GM23248 (cell line): ENCODE results near the gene CLDN19. TPM values are rescaled to one million over a fixed set of nuclear protein-coding genes. Genes with fewer than 3 reads are reported as not detected.
"Not testable (repeated sequence)": the region's sequence is repeated elsewhere in the genome, so short reads cannot be mapped to it uniquely, and the experiment has no call there.

Experiments
- DNase-seq: peaks from one replicate; pipeline ENCODE4 v3.0.0-alpha.2; 2015
- H2AFZ ChIP-seq: fragments of 200-600 bp; sonication (generic); 2 replicates; pipeline ENCODE4 v1.6.1; 2016; ENCODE audit warnings: antibody characterized with exemption
- H3F3A ChIP-seq: fragments of 200-600 bp; sonication (generic); 2 replicates; pipeline ENCODE4 v1.6.1; 2016; ENCODE audit warnings: mild to moderate bottlenecking, antibody characterized with exemption, mixed run types; ENCODE audit not compliant: insufficient read depth
- H3K27ac ChIP-seq: fragments of 200-600 bp; sonication (generic); 2 replicates; pipeline ENCODE4 v1.5.1; 2016; ENCODE audit warnings: mild to moderate bottlenecking
- H3K27me3 ChIP-seq: fragments of 200-600 bp; sonication (generic); replicated peaks from 2 replicates; pipeline ENCODE4 v1.6.1; 2016; ENCODE audit warnings: mild to moderate bottlenecking; ENCODE audit not compliant: insufficient read depth
- H3K36me3 ChIP-seq: fragments of 200-600 bp; sonication (generic); 2 replicates; pipeline ENCODE4 v1.6.1; 2016; ENCODE audit warnings: low read depth, mild to moderate bottlenecking
- H3K4me1 ChIP-seq: fragments of 200-600 bp; sonication (generic); 2 replicates; pipeline ENCODE4 v1.6.1; 2016; ENCODE audit warnings: mild to moderate bottlenecking; ENCODE audit not compliant: insufficient read depth
- H3K4me2 ChIP-seq: fragments of 200-600 bp; sonication (generic); one replicate; pipeline ENCODE4 v1.6.1; 2016; ENCODE audit warnings: mild to moderate bottlenecking; ENCODE audit not compliant: unreplicated experiment
- H3K4me3 ChIP-seq: fragments of 200-600 bp; sonication (generic); 2 replicates; pipeline ENCODE4 v1.5.1; 2016; ENCODE audit warnings: mild to moderate bottlenecking
- H3K79me2 ChIP-seq: fragments of 200-600 bp; sonication (generic); 2 replicates; pipeline ENCODE4 v1.6.1; 2016; ENCODE audit warnings: mild to moderate bottlenecking; ENCODE audit not compliant: insufficient read depth
- H3K9ac ChIP-seq: fragments of 200-600 bp; sonication (generic); 2 replicates; pipeline ENCODE4 v1.6.1; 2016; ENCODE audit warnings: mild to moderate bottlenecking
- H3K9me2 ChIP-seq: fragments of 200-600 bp; sonication (generic); 2 replicates; pipeline ENCODE4 v1.6.1; 2016; ENCODE audit warnings: mixed run types, mild to moderate bottlenecking, moderate library complexity; ENCODE audit not compliant: insufficient read depth
- H3K9me3 ChIP-seq: fragments of 200-600 bp; sonication (generic); one replicate; pipeline ENCODE4 v1.6.1; 2017; ENCODE audit warnings: low read depth
- H4K20me1 ChIP-seq: fragments of 200-600 bp; sonication (generic); 2 replicates; pipeline ENCODE4 v1.6.0; 2016; ENCODE audit not compliant: insufficient read depth
- EZH2 ChIP-seq: fragments of 200-600 bp; sonication (generic); IDR thresholded peaks from 2 replicates; pipeline ENCODE4 v1.6.1; 2018; ENCODE audit warnings: antibody characterized with exemption, mild to moderate bottlenecking; ENCODE audit not compliant: insufficient read depth, poor library complexity, severe bottlenecking
- EZH2phosphoT487 ChIP-seq: fragments of 200-600 bp; sonication (generic); IDR thresholded peaks from 2 replicates; pipeline ENCODE4 v1.6.1; 2018; ENCODE audit warnings: antibody characterized with exemption, moderate library complexity, mild to moderate bottlenecking, low read depth; ENCODE audit not compliant: insufficient read depth
- WGBS, 2 experiments: methylation state at CpG; one replicate each; pipeline ENCODE4 v1.1.6; 2015 to 2017; ENCODE audit warnings: low lambda C conversion rate in 2 of 2, low coverage in 1 of 2; ENCODE audit errors: missing lambda C conversion rate in 2 of 2; 5-methylcytosine and 5-hydroxymethylcytosine counted together
- in situ Hi-C: fragments of 300-500 bp; cut with MboI; formaldehyde crosslinking; loops from 2 replicates; pipeline ENCODE4 v1.15.0; 2020
- polyA plus RNA-seq: library from polyadenylated mRNA; unstranded; fragments of >200 nt; fragmentation: Nextera tagmentation; extraction: Ambion mirVana; gene quantifications from 2 replicates; pipeline ENCODE4 v1.2.1, GENCODE V29; 2016
- total RNA-seq: library from RNA; depleted of rRNA; stranded (reverse); fragments of >200 nt; shearing (Covaris generic); gene quantifications from 2 replicates; pipeline ENCODE4 v1.2.3, GENCODE V29; 2014

The CLDN19 gene
- total and polyA plus RNA-seq, 2 experiments from 2014 or later, result not detected

DNA sequence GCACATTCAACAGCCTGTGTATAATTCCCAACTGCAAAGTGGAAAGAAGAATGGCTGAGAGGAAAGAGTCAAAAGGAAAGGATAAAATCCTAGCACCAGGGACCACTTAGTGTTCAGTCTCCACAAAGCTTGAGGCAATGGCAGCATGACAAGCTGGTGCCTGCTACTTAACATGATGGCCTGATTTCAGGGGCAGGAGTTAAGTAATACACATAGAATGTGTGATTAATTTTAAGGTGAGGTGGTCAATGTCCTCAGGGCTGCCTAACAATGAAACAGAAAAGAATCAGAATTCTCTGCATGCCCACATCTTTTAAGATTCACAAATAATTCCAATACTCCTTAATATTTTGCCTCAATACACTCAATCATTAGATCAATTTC is 17.8 kb upstream of the CLDN19 start:
- H3K9me3 ChIP-seq, result no peaks in the 10 kb centered on the region
- TF ChIP-seq EZH2phosphoT487 (no peak), EZH2 (no peak)
- H2AFZ ChIP-seq, result no peak overlapping the region
- peaks cover 9% of the 10 kb centered on the region for H3K4me1 ChIP-seq
- in situ Hi-C loops, result no loop called here
- H3K27me3 ChIP-seq, result no peaks in the 10 kb centered on the region
- no peak overlapping the region for H3K9ac ChIP-seq
- peaks cover 26% of the 10 kb centered on the region for H3F3A ChIP-seq
- peaks cover 43% of the 10 kb centered on the region for H3K36me3 ChIP-seq
- H3K9me2 ChIP-seq, result no peaks in the 10 kb centered on the region
- peaks cover 48% of the 10 kb centered on the region for H3K79me2 ChIP-seq
- H3K27ac ChIP-seq, result no peak overlapping the region
- H4K20me1 ChIP-seq, result no peaks in the 10 kb centered on the region; the same call in 1 of the 2 replicates
- no peak overlapping the region for H3K4me2 ChIP-seq
- DNase-seq, result no peak
- no peak overlapping the region for H3K4me3 ChIP-seq

DNA sequence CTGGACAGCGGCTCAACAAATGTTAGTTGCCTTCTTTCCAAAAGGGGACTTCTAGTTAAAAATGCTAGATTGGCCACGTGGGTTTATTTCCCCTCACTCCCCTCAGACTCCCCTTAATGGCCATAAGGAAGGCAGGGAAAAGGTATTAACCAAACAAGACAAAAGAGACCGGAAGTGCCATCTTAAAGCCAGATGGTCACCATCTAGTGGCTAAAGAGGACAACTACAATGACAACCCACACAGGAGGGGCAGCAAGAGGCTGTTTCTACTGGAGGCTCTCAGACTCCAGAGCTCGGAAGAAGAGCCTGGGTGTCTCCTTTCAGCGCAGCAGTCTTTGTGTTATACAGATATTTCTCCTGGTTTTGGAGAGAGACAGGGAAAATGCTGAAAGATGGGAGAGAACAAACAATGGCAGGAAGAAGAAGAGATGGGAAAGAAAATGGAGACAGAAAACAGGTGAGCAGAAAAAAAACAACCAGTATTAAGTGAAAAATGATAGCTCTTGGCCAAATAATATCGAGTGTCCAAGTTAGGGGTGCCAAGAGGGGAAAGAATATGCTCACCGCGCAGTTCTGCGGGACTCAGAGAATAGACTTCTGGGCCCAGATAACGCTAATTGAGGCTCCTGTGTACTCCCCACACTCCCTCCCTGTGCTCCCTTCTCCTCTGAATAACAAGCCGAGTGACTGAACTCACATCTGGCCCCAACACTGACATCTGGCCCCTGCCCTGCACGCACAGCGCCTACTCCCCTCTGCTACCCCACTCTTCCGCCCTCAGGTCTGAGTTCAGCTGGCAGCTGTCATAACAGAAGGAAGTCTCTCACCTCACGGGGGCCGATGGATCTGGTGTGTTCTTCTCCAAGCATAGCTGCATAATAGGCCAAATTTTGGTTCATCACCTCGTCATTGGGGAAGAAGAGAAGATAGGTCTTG is 17.2 kb upstream of the CLDN19 start:
- H4K20me1 ChIP-seq, result no peaks in the 10 kb centered on the region; the same call in 1 of the 2 replicates
- DNase-seq, result peak; percentile 81
- 77% methylated on average over 17 of the region's 17 CpGs for WGBS, 2 experiments

DNA sequence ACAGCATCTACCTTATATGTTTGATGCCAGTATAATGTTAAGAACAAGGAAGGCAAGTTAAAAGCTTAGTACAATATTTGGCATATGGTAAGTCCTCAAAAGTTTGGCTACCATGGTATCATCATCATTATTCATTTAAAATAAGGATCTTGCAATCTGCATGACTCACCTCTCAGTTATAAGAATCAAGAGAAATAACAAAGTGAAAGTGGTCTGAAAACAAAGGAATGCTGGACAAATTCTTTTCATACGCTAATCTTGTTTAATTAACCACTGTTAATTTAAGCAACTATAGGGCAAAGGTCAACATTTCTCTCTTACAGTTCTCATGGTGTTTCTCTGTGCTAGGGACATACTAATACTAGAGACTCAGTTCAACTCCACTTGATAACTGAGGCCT is 13.0 kb upstream of the CLDN19 start:
- Histone ChIP-seq H3K9me2 (no peaks in the 10 kb centered on the region), H3K4me2 (peak overlapping the region; percentile 57), H3K9ac (peak overlapping the region; percentile 42; the same call in 1 of the 2 replicates), H3K27me3 (no peaks in the 10 kb centered on the region), H3K4me3 (0 out of 2 replicates have a peak overlapping the region, but pooled peaks have one; percentile 4), H3K9me3 (no peaks in the 10 kb centered on the region), H3K4me1 (peaks cover 11% of the 10 kb centered on the region), H3K79me2 (peaks cover 15% of the 10 kb centered on the region), H3F3A (peaks cover 18% of the 10 kb centered on the region; the same call in 1 of the 2 replicates), H3K36me3 (peaks cover 47% of the 10 kb centered on the region), H2AFZ (no peak overlapping the region), H4K20me1 (no peaks in the 10 kb centered on the region), H3K27ac (peak overlapping the region; percentile 66)
- in situ Hi-C loops, result no loop called here
- peak; percentile 87 for DNase-seq
- 50 to 61% methylated on average over 1 of the region's 1 CpG for WGBS, 2 experiments
- no peak for TF ChIP-seq EZH2

More for the DNA sequence above, 17.2 kb upstream of the CLDN19 start:
- Histone ChIP-seq H3F3A (peaks cover 26% of the 10 kb centered on the region), H3K27ac (no peak overlapping the region), H3K36me3 (peaks cover 49% of the 10 kb centered on the region), H3K27me3 (no peaks in the 10 kb centered on the region), H2AFZ (no peak overlapping the region), H3K9ac (no peak overlapping the region), H3K4me1 (peaks cover 11% of the 10 kb centered on the region), H3K4me2 (no peak overlapping the region), H3K9me2 (no peaks in the 10 kb centered on the region), H3K9me3 (no peaks in the 10 kb centered on the region), H3K79me2 (peaks cover 46% of the 10 kb centered on the region), H3K4me3 (no peak overlapping the region)
- TF ChIP-seq EZH2, result no peak
- TF ChIP-seq EZH2phosphoT487, result no peak
- in situ Hi-C loops, result no loop called here

DNA sequence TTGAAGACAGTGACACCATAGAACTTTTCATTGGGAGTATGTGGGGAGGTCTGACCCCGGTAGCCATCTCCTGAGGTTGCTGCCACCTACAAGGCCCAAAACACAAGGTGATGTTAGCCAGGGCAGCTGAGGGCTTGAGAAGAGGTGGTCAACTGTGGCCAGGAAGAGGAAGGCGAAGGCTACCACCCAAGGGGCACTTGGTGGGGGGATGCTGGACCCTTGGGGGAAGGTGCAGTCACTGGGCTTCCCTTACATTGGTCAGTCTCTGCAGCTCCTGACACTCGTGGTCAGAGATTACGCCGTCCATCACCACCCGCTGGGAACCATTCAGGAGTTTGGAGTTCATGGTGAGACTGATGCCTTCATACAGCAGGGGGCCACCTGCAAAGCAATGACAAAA is 12.2 kb upstream of the CLDN19 start:
- Histone ChIP-seq H3K9ac (no peak overlapping the region), H3K27me3 (no peaks in the 10 kb centered on the region), H3K4me2 (no peak overlapping the region), H3F3A (peaks cover 18% of the 10 kb centered on the region; the same call in 1 of the 2 replicates), H4K20me1 (no peaks in the 10 kb centered on the region), H3K9me3 (no peaks in the 10 kb centered on the region), H2AFZ (no peak overlapping the region), H3K4me3 (no peak overlapping the region), H3K9me2 (no peaks in the 10 kb centered on the region), H3K36me3 (peaks cover 40% of the 10 kb centered on the region), H3K79me2 (peaks cover 15% of the 10 kb centered on the region), H3K27ac (peak overlapping the region; percentile 66; the same call in 1 of the 2 replicates), H3K4me1 (peaks cover 11% of the 10 kb centered on the region)
- DNase-seq, result no peak
- in situ Hi-C loops, result no loop called here
- 96 to 98% methylated on average over 6 of the region's 6 CpGs for WGBS, 2 experiments
- TF ChIP-seq EZH2, result no peak
- TF ChIP-seq EZH2phosphoT487, result no peak

DNA sequence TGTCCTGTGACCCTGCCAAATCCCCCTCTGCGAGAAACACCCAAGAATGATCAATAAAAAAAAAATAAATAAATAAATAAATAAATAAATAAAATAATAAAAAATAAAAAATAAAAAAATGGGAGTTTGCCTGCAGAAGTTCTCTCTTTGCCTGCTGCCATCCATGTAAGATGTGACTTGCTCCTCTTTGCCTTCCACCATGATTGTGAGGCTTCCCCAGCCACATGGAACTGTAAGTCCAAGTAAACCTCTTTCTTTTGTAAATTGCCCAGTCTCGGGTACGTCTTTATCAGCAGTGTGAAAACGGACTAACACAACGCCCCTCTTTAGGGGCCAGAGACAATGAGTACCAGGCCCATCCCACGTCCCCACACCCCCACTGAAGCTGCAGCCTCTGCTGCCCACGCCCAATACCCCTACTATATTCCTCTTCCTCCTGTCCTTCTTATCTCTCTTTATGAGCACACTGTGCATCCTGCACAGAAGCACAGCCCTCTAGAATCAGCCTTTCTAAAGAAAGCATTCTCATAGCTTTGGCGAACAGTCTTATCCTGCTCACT is 11.6 kb upstream of the CLDN19 start:
- peaks cover 11% of the 10 kb centered on the region for H3K4me1 ChIP-seq
- H3K36me3 ChIP-seq, result peaks cover 37% of the 10 kb centered on the region
- H3K4me3 ChIP-seq, H3K27ac ChIP-seq, H3K9me3 ChIP-seq, H4K20me1 ChIP-seq, H3K27me3 ChIP-seq, H3K4me2 ChIP-seq, DNase-seq, H3K9me2 ChIP-seq, H3K9ac ChIP-seq, in situ Hi-C loops, H2AFZ ChIP-seq: not testable (repeated sequence)
- 90 to 100% methylated on average over 5 to 8 of the region's 8 CpGs for WGBS, 2 experiments
- peaks cover 15% of the 10 kb centered on the region; the same call in 1 of the 2 replicates for H3F3A ChIP-seq
- peaks cover 12% of the 10 kb centered on the region for H3K79me2 ChIP-seq
